Raji (cell line): ENCODE data around the gene EYS.

Experiments
- POLR2A ChIP-seq: IDR thresholded peaks from 2 replicates; pipeline ENCODE4 v1.6.1; 2011; ENCODE audit warnings: low read depth, low read length, control low read depth; ENCODE audit not compliant: insufficient read depth

The EYS gene

GRCh38 chr6:65112435-65112834 is 594.6 kb downstream of the EYS start:
- TF ChIP-seq POLR2A = no peak

GRCh38 chr6:65110031-65110430 is 597.0 kb downstream of the EYS start:
- TF ChIP-seq POLR2A = no peak

- no peak for TF ChIP-seq POLR2A
Measured at GRCh38 chr6:65098349-65098748, 608.7 kb downstream of the EYS start.

GRCh38 chr6:65091561-65091960 is 615.5 kb downstream of the EYS start:
- TF ChIP-seq POLR2A = no peak

- TF ChIP-seq POLR2A = no peak
Measured at GRCh38 chr6:65088575-65088974, 618.5 kb downstream of the EYS start.

- no peak for TF ChIP-seq POLR2A
Measured at GRCh38 chr6:65081756-65082155, 625.3 kb downstream of the EYS start.

GRCh38 chr6:65075705-65076230 is 631.3 kb downstream of the EYS start:
- TF ChIP-seq POLR2A = no peak

- no peak for TF ChIP-seq POLR2A
Measured at GRCh38 chr6:65072500-65072899, 634.5 kb downstream of the EYS start.

GRCh38 chr6:65071480-65071879 is 635.5 kb downstream of the EYS start:
- TF ChIP-seq POLR2A = no peak

GRCh38 chr6:65064844-65065243 is 642.2 kb downstream of the EYS start:
- no peak for TF ChIP-seq POLR2A

GRCh38 chr6:65059568-65059967 is 647.5 kb downstream of the EYS start:
- TF ChIP-seq POLR2A = no peak

- no peak for TF ChIP-seq POLR2A
Measured at GRCh38 chr6:65055545-65055944, 651.5 kb downstream of the EYS start.

GRCh38 chr6:65052626-65053025 is 654.4 kb downstream of the EYS start:
- no peak for TF ChIP-seq POLR2A

- no peak for TF ChIP-seq POLR2A
Measured at GRCh38 chr6:65045801-65046200, 661.2 kb downstream of the EYS start.

- no peak for TF ChIP-seq POLR2A
Measured at GRCh38 chr6:65014006-65014405, 693.0 kb downstream of the EYS start.

- no peak for TF ChIP-seq POLR2A
Measured at GRCh38 chr6:65006788-65007187, 700.2 kb downstream of the EYS start.

- no peak for TF ChIP-seq POLR2A
Measured at GRCh38 chr6:65004283-65004682, 702.7 kb downstream of the EYS start.
